Measurements from ENCODE around the gene HDGF. TPM values are rescaled to one million over a fixed set of nuclear protein-coding genes. Genes with fewer than 3 reads are reported as not detected.

The HDGF gene
- 191 and 237 TPM in 2 replicates for total RNA-seq (2014; rRNA removed; shearing (Covaris generic); ENCODE audit: low replicate concordance)

- Histone ChIP-seq H4K20me1 (ENCODE audit: insufficient read depth, low read depth, low read length) (peaks cover 16% of the 10 kb centered on the region), H3K4me1 (ENCODE audit: low read length) (peaks cover 51% of the 10 kb centered on the region), H3K9me3 (ENCODE audit: low read length) (no peaks in the 10 kb centered on the region), H2AFZ (ENCODE audit: low read length) (peak within 1 kb of the TSS; percentile 51; the same call in 1 of the 2 replicates), H3K9ac (ENCODE audit: low read length) (peak within 1 kb of the TSS; percentile 94), H3K9me2 (replicated peaks; ENCODE audit: insufficient read depth, low read length) (no peaks in the 10 kb centered on the region), H3K27me3 (ENCODE audit: low read length) (no peaks in the 10 kb centered on the region), H3K79me2 (ENCODE audit: low read length) (peaks cover 63% of the 10 kb centered on the region), H3K27ac (ENCODE audit: low read length) (peak within 1 kb of the TSS; percentile 92), H3K4me3 (ENCODE audit: low read length) (peak within 1 kb of the TSS; percentile 94), H3K36me3 (ENCODE audit: insufficient read depth, low read length) (0 out of 2 replicates have a peak, but pooled peaks cover under 1% of the 10 kb centered on the region), H3K4me2 (ENCODE audit: low read depth, low read length, poor library complexity, severe bottlenecking) (peak within 1 kb of the TSS; percentile 91)
- DNase-seq, result no peak
Measured at GRCh38 chr1:156751451-156751756, at the start of gene HDGF. TSS of gene HDGF (minus strand) at chr1:156751675. CDS start at chr1:156751429, 246 bp downstream.

DNA sequence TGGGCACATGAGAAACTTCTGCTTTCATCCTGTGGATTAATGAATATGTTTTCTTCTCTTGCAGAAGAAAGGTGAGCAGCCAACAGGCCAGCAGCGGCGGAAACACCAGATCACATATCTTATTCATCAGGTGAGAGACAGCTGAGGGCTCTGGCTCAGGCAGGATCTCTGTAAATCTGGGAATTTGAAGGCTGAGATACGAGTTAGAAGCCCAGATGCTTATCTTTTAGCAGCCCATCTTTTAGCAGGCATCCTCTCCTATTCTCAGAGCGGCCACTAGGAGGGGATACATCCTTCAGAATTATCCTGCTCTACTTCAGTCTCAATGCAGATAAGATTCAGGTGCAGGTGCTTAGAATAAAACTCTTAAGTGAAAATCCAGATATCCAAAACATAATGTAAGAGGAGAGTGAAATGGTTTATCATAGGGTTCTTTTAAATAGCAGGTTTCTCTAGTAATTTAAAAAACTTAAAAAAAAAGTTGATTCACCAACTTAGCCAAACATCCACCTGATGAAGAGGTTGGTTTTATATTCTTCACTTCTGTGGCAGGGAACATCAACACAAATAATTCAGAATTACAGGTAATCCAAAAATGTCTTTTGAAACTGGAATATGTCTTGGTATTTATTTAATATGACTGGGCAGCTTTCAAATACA, 45.9 kb upstream of the HDGF start:
- peaks cover 53% of the 10 kb centered on the region; the same call in 1 of the 2 replicates for H3K36me3 ChIP-seq (ENCODE audit: insufficient read depth, low read length)
- DNase-seq, result peak; percentile 81

DNA sequence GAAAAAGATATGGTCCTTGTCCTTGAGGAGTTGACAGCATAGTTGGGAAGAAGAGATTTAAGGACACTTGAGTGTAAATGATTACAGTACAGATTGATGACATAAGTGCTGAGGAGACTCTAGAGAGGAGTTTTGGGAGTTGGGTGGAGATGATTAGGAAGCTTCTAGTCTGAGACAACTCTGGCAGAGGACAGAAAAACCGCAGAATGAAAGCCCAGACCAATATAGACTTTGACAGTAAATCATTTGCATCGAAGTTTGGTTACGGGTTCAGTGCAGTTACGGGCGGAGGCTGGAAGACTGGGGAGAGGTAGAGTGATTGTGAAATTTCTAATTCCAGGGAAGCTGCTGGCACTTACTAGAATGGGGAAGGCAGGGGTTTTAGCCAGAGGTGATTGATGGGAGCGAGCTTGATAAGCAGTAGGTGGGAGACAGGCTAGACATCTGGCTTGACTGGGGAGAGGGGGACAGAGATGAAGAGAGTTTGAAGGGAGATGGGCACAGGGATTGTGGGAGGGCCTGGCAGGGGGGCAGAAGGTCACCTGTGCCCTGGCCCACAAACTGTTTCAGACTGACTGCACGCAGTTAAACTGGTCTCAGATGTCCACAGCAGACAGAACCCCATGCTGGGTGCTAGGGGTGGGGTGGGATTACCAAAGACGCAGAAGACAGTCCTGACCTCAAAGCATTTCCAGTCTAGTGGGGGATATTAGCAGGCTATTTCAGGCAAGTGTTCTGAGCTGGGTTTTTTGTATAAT, 45.0 kb upstream of the HDGF start:
- H3K27ac ChIP-seq (ENCODE audit: low read length), result peak overlapping the region; percentile 48
- H3K36me3 ChIP-seq (ENCODE audit: insufficient read depth, low read length), result peaks cover 53% of the 10 kb centered on the region; the same call in 1 of the 2 replicates
- H3K4me2 ChIP-seq (ENCODE audit: low read depth, low read length, poor library complexity, severe bottlenecking), result peak overlapping the region; percentile 34
- H3K9me3 ChIP-seq (ENCODE audit: low read length), result no peaks in the 10 kb centered on the region
- H2AFZ ChIP-seq (ENCODE audit: low read length), result no peak overlapping the region
- no peaks in the 10 kb centered on the region for H3K9me2 ChIP-seq (replicated peaks; ENCODE audit: insufficient read depth, low read length)
- H3K27me3 ChIP-seq (ENCODE audit: low read length), result no peaks in the 10 kb centered on the region
- peaks cover 45% of the 10 kb centered on the region for H3K4me1 ChIP-seq (ENCODE audit: low read length)
- H3K4me3 ChIP-seq (ENCODE audit: low read length), result no peak overlapping the region
- H3K9ac ChIP-seq (ENCODE audit: low read length), result peak overlapping the region; percentile 19; the same call in 1 of the 2 replicates
- peaks cover 7% of the 10 kb centered on the region; the same call in 1 of the 2 replicates for H4K20me1 ChIP-seq (ENCODE audit: insufficient read depth, low read depth, low read length)
- no peak for DNase-seq
- no peaks in the 10 kb centered on the region for H3K79me2 ChIP-seq (ENCODE audit: low read length)

More for the DNA sequence above, 45.9 kb upstream of the HDGF start:
- Histone ChIP-seq H2AFZ (ENCODE audit: low read length) (no peak overlapping the region), H4K20me1 (ENCODE audit: insufficient read depth, low read depth, low read length) (peaks cover 7% of the 10 kb centered on the region; the same call in 1 of the 2 replicates), H3K4me2 (ENCODE audit: low read depth, low read length, poor library complexity, severe bottlenecking) (no peak overlapping the region), H3K4me1 (ENCODE audit: low read length) (peaks cover 42% of the 10 kb centered on the region), H3K9me2 (replicated peaks; ENCODE audit: insufficient read depth, low read length) (no peaks in the 10 kb centered on the region), H3K9ac (ENCODE audit: low read length) (no peak overlapping the region), H3K27me3 (ENCODE audit: low read length) (no peaks in the 10 kb centered on the region), H3K4me3 (ENCODE audit: low read length) (no peak overlapping the region), H3K27ac (ENCODE audit: low read length) (peak overlapping the region; percentile 48), H3K79me2 (ENCODE audit: low read length) (no peaks in the 10 kb centered on the region), H3K9me3 (ENCODE audit: low read length) (no peaks in the 10 kb centered on the region)

- DNase-seq, result no peak
- Histone ChIP-seq H3K9me2 (replicated peaks; ENCODE audit: insufficient read depth, low read length) (no peaks in the 10 kb centered on the region), H3K4me3 (ENCODE audit: low read length) (no peak overlapping the region), H3K4me2 (ENCODE audit: low read depth, low read length, poor library complexity, severe bottlenecking) (peak overlapping the region; percentile 34), H3K4me1 (ENCODE audit: low read length) (peaks cover 45% of the 10 kb centered on the region), H3K36me3 (ENCODE audit: insufficient read depth, low read length) (peaks cover 53% of the 10 kb centered on the region; the same call in 1 of the 2 replicates), H3K27me3 (ENCODE audit: low read length) (no peaks in the 10 kb centered on the region), H3K27ac (ENCODE audit: low read length) (no peak overlapping the region; the same call in 1 of the 2 replicates), H2AFZ (ENCODE audit: low read length) (no peak overlapping the region), H3K79me2 (ENCODE audit: low read length) (peaks cover 5% of the 10 kb centered on the region), H3K9me3 (ENCODE audit: low read length) (no peaks in the 10 kb centered on the region), H3K9ac (ENCODE audit: low read length) (peak overlapping the region; percentile 19), H4K20me1 (ENCODE audit: insufficient read depth, low read depth, low read length) (peaks cover 11% of the 10 kb centered on the region; the same call in 1 of the 2 replicates)
Measured at GRCh38 chr1:156795787-156796186, 44.3 kb upstream of the HDGF start.

GRCh38 chr1:156795374-156795733, 43.9 kb upstream of the HDGF start:
- H3K4me3 ChIP-seq (ENCODE audit: low read length), result no peak overlapping the region
- no peak for DNase-seq
- no peaks in the 10 kb centered on the region for H3K9me2 ChIP-seq (replicated peaks; ENCODE audit: insufficient read depth, low read length)
- no peak overlapping the region; the same call in 1 of the 2 replicates for H3K27ac ChIP-seq (ENCODE audit: low read length)
- peak overlapping the region; percentile 19 for H3K9ac ChIP-seq (ENCODE audit: low read length)
- H3K4me1 ChIP-seq (ENCODE audit: low read length), result peaks cover 45% of the 10 kb centered on the region
- H3K79me2 ChIP-seq (ENCODE audit: low read length), result peaks cover 6% of the 10 kb centered on the region
- H3K4me2 ChIP-seq (ENCODE audit: low read depth, low read length, poor library complexity, severe bottlenecking), result peak overlapping the region; percentile 34
- H4K20me1 ChIP-seq (ENCODE audit: insufficient read depth, low read depth, low read length), result peaks cover 11% of the 10 kb centered on the region; the same call in 1 of the 2 replicates
- H2AFZ ChIP-seq (ENCODE audit: low read length), result no peak overlapping the region
- no peaks in the 10 kb centered on the region for H3K27me3 ChIP-seq (ENCODE audit: low read length)
- peaks cover 53% of the 10 kb centered on the region; the same call in 1 of the 2 replicates for H3K36me3 ChIP-seq (ENCODE audit: insufficient read depth, low read length)
- no peaks in the 10 kb centered on the region for H3K9me3 ChIP-seq (ENCODE audit: low read length)

- H3K27ac ChIP-seq (ENCODE audit: low read length), result no peak overlapping the region
- H3K9me3 ChIP-seq (ENCODE audit: low read length), result no peaks in the 10 kb centered on the region
- H3K9ac ChIP-seq (ENCODE audit: low read length), result no peak overlapping the region
- no peak overlapping the region for H2AFZ ChIP-seq (ENCODE audit: low read length)
- peaks cover 45% of the 10 kb centered on the region for H3K4me1 ChIP-seq (ENCODE audit: low read length)
- no peak for DNase-seq
- peaks cover 11% of the 10 kb centered on the region; the same call in 1 of the 2 replicates for H4K20me1 ChIP-seq (ENCODE audit: insufficient read depth, low read depth, low read length)
- no peak overlapping the region for H3K4me3 ChIP-seq (ENCODE audit: low read length)
- no peak overlapping the region for H3K4me2 ChIP-seq (ENCODE audit: low read depth, low read length, poor library complexity, severe bottlenecking)
- H3K9me2 ChIP-seq (replicated peaks; ENCODE audit: insufficient read depth, low read length), result no peaks in the 10 kb centered on the region
- no peaks in the 10 kb centered on the region for H3K27me3 ChIP-seq (ENCODE audit: low read length)
- peaks cover 11% of the 10 kb centered on the region for H3K79me2 ChIP-seq (ENCODE audit: low read length)
- peaks cover 49% of the 10 kb centered on the region; the same call in 1 of the 2 replicates for H3K36me3 ChIP-seq (ENCODE audit: insufficient read depth, low read length)
Measured at GRCh38 chr1:156794506-156795373, 43.3 kb upstream of the HDGF start.

- Histone ChIP-seq H3K4me1 (ENCODE audit: low read length) (peaks cover 21% of the 10 kb centered on the region), H3K27ac (ENCODE audit: low read length) (no peak overlapping the region), H3K4me3 (ENCODE audit: low read length) (no peak overlapping the region), H3K9ac (ENCODE audit: low read length) (no peak overlapping the region), H3K27me3 (ENCODE audit: low read length) (no peaks in the 10 kb centered on the region), H2AFZ (ENCODE audit: low read length) (no peak overlapping the region), H4K20me1 (ENCODE audit: insufficient read depth, low read depth, low read length) (peaks cover 21% of the 10 kb centered on the region; the same call in 1 of the 2 replicates), H3K79me2 (ENCODE audit: low read length) (peaks cover 39% of the 10 kb centered on the region), H3K36me3 (ENCODE audit: insufficient read depth, low read length) (peaks cover 29% of the 10 kb centered on the region), H3K9me2 (replicated peaks; ENCODE audit: insufficient read depth, low read length) (no peaks in the 10 kb centered on the region), H3K9me3 (ENCODE audit: low read length) (no peaks in the 10 kb centered on the region), H3K4me2 (ENCODE audit: low read depth, low read length, poor library complexity, severe bottlenecking) (no peak overlapping the region)
- DNase-seq, result no peak
Measured at GRCh38 chr1:156789621-156790318, 38.3 kb upstream of the HDGF start.

All from Karpas-422 (cell line).